Measurements from ENCODE around the gene SERPINA1. TPM values are rescaled to one million over a fixed set of nuclear protein-coding genes. Genes with fewer than 3 reads are reported as not detected.

Gene SERPINA1
- total RNA-seq, 1 experiment from 2014 or later, result not detected

- no TSS peak for BruUV-seq (replicated peaks)
These were observed 13.6 kb downstream of the SERPINA1 start for GRCh38 chr14:94374749-94375260.

GRCh38 chr14:94374116-94374515, 14.3 kb downstream of the SERPINA1 start:
- POLR2A ChIA-PET (ENCODE audit: unreplicated experiment), result no interaction called here
- no peaks in the 10 kb centered on the region for H3K9me3 ChIP-seq (ENCODE audit: insufficient read depth, low read depth)
- intact Hi-C loops (cut with micrococcal nuclease; ENCODE audit: unreplicated experiment), result no loop called here
- peaks cover 31% of the 10 kb centered on the region for H3K27me3 ChIP-seq (ENCODE audit: insufficient read depth, low read depth)
- no peaks in the 10 kb centered on the region for H3K9me2 ChIP-seq (ENCODE audit: insufficient read depth)
- no peak overlapping the region for H3K4me2 ChIP-seq
- no peaks in the 10 kb centered on the region for H3K79me2 ChIP-seq (ENCODE audit: low read depth)
- no peak for DNase-seq
- CTCF ChIA-PET, result no interaction called here
- no peak overlapping the region for H2AFZ ChIP-seq
- BruUV-seq (replicated peaks), result no TSS peak
- H4K20me1 ChIP-seq (ENCODE audit: insufficient read depth), result no peaks in the 10 kb centered on the region
- TF ChIP-seq CTCF (conservative IDR thresholded peaks at IDR 0.05), result no peak
- TF ChIP-seq EZH2 (IDR thresholded peaks at IDR 0.05; ENCODE audit: low read depth), result no peak
- no peaks in the 10 kb centered on the region for H3F3A ChIP-seq (ENCODE audit: insufficient read depth, low read depth)
- no peaks in the 10 kb centered on the region for H3K36me3 ChIP-seq (ENCODE audit: low read depth)
- no peaks in the 10 kb centered on the region for H3K4me1 ChIP-seq (replicated peaks; ENCODE audit: insufficient read depth)
- H3K27ac ChIP-seq, result no peak overlapping the region
- no peak overlapping the region for H3K4me3 ChIP-seq

More at GRCh38 chr14:94374749-94375260, 13.6 kb downstream of the SERPINA1 start:
- Histone ChIP-seq H3K4me2 (no peak overlapping the region), H3K4me3 (no peak overlapping the region), H3K27ac (no peak overlapping the region), H3K27me3 (ENCODE audit: insufficient read depth, low read depth) (peaks cover 32% of the 10 kb centered on the region), H3K9me3 (ENCODE audit: insufficient read depth, low read depth) (no peaks in the 10 kb centered on the region), H3K4me1 (replicated peaks; ENCODE audit: insufficient read depth) (no peaks in the 10 kb centered on the region), H3K9me2 (ENCODE audit: insufficient read depth) (no peaks in the 10 kb centered on the region), H3K36me3 (ENCODE audit: low read depth) (no peaks in the 10 kb centered on the region), H3F3A (ENCODE audit: insufficient read depth, low read depth) (no peaks in the 10 kb centered on the region), H4K20me1 (ENCODE audit: insufficient read depth) (no peaks in the 10 kb centered on the region), H2AFZ (no peak overlapping the region), H3K79me2 (ENCODE audit: low read depth) (no peaks in the 10 kb centered on the region)
- CTCF ChIA-PET, result no interaction called here
- no peak for TF ChIP-seq EZH2 (IDR thresholded peaks at IDR 0.05; ENCODE audit: low read depth)
- TF ChIP-seq CTCF (conservative IDR thresholded peaks at IDR 0.05), result no peak
- POLR2A ChIA-PET (ENCODE audit: unreplicated experiment), result no interaction called here
- no peak for DNase-seq
- intact Hi-C loops (cut with micrococcal nuclease; ENCODE audit: unreplicated experiment), result no loop called here

GRCh38 chr14:94373708-94374107, 14.7 kb downstream of the SERPINA1 start:
- CTCF ChIA-PET, result no interaction called here
- intact Hi-C loops (cut with micrococcal nuclease; ENCODE audit: unreplicated experiment), result no loop called here
- no peaks in the 10 kb centered on the region for H3K9me2 ChIP-seq (ENCODE audit: insufficient read depth)

More at GRCh38 chr14:94373708-94374107, 14.7 kb downstream of the SERPINA1 start:
- Histone ChIP-seq H3K9me3 (ENCODE audit: insufficient read depth, low read depth) (no peaks in the 10 kb centered on the region), H3K4me2 (no peak overlapping the region), H3K27ac (no peak overlapping the region), H3F3A (ENCODE audit: insufficient read depth, low read depth) (no peaks in the 10 kb centered on the region), H2AFZ (no peak overlapping the region), H3K27me3 (ENCODE audit: insufficient read depth, low read depth) (peaks cover 27% of the 10 kb centered on the region), H3K4me3 (no peak overlapping the region), H4K20me1 (ENCODE audit: insufficient read depth) (no peaks in the 10 kb centered on the region), H3K79me2 (ENCODE audit: low read depth) (no peaks in the 10 kb centered on the region), H3K36me3 (ENCODE audit: low read depth) (no peaks in the 10 kb centered on the region), H3K4me1 (replicated peaks; ENCODE audit: insufficient read depth) (no peaks in the 10 kb centered on the region)
- BruUV-seq (replicated peaks), result no TSS peak
- POLR2A ChIA-PET (ENCODE audit: unreplicated experiment), result no interaction called here
- no peak for DNase-seq
- TF ChIP-seq EZH2 (IDR thresholded peaks at IDR 0.05; ENCODE audit: low read depth), result no peak
- no peak for TF ChIP-seq CTCF (conservative IDR thresholded peaks at IDR 0.05)

All from PC-9 (cell line).